Measurements from ENCODE around the gene PAN3.

PAN3 gene

GRCh38 chr13:28220166-28220565 lies 81.8 kb downstream of the PAN3 start:
- peak; percentile 2 for DNase-seq

DNA sequence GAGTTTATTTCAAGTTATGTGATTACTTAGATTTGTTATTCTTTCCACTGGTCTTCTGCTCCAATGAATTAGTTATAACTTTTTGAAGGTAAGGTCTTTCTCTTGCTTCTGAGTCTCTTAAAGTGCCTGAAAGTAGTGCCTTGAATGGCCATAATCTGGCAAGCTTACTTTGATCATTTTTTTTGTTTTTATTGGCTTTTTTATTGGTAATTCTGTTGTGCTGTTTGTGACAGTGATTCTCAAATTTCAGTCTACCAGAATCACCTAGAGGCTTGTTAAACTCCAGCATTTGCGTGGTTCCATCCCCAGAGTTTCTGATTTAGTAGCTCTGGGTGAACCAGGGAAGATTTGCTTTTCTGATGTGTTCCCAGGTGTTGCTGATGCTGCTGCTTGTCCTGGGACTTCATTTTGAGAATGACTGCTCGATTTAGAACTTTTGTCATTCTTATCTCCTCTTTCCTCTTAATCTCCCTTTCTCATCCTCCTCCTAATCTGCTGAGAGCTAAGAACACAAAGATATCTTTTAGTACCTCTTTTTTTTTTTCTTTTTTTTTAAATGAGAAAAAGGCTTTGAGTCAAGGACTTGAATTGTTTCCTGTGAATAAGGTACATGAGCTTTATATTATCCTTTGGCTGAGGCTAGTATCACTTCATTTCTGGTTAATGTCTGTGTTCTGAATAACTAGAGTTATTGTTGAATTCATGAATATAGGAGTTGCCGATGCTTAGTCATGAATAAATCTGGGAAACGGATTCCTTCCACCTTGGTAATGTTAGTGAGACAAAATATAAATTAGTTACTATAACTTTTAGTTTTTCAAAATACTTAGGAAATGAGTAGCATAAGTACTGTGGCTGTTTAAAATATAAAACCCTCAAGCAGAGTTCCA lies 91.4 kb downstream of the PAN3 start:
- no peak for DNase-seq

DNA sequence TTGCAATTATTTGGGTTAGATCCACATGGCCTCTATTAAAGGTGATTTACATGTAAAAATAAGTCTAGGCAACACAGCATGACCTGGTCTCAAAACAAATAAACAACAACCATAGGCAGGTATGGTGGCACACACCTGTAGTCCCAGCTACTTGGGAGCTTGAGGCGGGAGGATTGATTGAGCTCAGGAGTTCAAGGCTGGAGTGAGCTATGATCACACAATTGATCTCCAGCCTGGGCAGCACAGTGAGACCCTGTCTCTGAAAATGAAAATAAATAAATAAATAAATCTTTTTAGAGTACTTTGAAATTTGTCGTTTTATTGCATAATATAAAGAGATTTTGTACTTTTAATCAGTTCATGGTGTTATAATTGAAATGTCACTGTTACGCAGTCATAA lies 93.3 kb downstream of the PAN3 start:
- no peak for DNase-seq

GRCh38 chr13:28237944-28238343 lies 99.6 kb downstream of the PAN3 start:
- no peak for DNase-seq

DNA sequence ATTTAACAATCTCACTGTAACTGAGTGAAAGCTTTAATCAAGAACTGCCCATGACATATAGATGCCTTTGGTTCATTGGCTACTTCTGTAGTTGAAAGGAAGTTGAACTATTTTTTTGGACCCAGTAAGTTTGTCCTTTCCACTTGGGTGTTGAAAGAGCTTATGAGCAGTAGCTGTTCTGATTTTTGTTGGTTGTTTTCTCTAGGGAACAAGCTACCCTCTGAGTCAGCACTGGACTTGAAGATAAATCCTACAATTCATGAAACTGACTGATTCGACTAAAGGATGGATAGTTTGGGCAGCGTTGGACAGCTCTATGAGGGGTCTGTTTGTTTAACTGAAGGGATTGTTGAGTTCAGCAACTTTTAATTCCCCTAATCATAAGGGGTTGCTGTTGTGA lies 101.0 kb downstream of the PAN3 start:
- no peak for DNase-seq

DNA sequence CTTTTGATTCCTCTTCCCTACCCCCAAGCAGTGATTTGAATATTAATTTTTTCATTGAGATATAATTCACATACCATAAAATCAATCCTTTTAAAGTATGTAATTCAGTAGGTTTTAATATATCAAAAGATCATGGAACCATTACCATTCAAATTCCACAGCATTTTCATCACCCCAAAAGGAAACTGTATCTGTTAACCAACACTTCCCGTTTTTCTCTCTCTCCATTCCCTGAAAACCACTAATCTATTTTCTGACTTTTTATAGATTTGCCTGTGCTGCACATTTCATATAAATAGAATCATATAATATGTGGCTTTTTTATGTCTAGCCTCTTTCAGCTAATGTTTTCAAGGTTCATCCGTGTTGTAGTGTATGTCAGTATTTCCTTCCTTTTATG lies 107.1 kb downstream of the PAN3 start:
- DNase-seq, result no peak

DNA sequence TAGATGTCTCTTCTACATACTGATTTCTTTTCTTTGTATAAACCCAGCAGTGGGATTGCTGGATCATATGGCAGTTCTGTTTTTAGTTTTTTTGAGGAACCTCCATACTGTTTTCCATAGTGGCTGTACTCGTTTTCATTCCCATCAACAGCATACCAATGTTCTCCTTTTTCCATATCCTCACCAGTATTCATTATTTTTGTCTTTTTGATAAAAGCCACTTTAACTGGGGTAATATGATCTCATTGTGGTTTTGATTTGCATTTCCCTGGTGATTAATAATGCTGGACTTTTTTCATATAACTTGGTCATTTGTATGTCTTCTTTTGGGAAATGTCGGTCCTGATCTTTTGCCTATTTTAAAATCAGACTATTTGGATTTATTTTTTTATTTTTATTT lies 108.5 kb downstream of the PAN3 start:
- no peak for DNase-seq

DNA sequence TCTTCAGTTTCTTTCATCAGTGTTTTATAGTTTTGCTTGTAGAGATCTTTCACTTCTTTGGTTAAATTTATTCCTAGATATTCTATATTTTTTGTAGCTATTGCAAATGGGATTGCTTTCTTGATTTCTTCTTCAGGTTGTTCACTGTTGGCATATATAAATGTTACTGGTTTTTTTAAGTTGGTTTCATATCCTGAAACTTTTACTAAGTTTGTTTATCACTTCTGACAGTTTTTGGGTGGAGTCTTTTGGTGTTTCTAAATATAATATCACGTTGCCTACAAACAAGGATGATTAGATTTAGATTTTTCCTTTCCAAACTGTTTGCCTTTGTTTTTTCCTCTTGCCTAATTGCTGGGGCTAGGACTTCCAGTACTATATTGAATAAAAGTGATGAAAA lies 109.7 kb downstream of the PAN3 start:
- no peak for DNase-seq

DNA sequence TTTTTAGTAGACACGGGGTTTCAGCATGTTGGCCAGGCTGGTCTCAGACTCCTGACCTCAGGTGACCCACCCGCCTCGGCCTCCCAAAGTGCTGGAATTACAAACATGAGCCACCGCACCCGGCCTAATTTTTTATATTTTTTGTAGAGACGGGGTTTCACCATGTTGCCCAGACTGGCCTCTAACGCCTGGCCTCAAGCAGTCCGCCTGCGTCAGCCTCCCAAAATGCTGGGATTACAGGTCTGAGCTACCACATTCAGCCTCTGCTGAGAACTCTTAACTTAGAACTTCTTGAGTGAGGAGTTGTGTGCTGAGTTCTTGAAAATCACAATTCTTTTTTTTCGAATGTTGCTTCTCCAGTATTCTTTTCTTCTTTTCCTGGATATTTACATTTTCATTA lies 112.2 kb downstream of the PAN3 start:
- DNase-seq, result no peak

DNA sequence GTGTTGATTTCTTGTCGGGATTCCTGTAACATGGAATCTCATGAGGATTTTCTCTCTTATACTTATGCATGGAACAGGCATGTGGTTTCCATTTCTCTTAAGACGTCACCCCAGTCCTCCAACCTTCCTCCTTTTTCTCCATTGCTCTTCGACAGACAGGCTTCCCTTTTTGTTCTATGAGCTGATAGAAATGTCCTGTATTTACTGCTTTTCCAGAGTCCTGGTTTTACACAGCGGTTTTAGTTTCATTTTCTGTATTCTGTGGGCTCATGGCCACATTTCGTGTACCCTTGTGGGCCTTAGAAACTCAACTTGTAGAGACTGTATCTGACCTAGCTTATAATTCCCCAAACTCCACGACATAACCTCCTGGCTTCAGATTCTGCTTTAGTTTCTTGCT lies 113.1 kb downstream of the PAN3 start:
- no peak for DNase-seq

GRCh38 chr13:28252547-28252946 lies 114.2 kb downstream of the PAN3 start:
- DNase-seq, result no peak

GRCh38 chr13:28257305-28257704 lies 119.0 kb downstream of the PAN3 start:
- no peak for DNase-seq

- DNase-seq, result no peak
These were observed 120.1 kb downstream of the PAN3 start for GRCh38 chr13:28258417-28258816.

DNA sequence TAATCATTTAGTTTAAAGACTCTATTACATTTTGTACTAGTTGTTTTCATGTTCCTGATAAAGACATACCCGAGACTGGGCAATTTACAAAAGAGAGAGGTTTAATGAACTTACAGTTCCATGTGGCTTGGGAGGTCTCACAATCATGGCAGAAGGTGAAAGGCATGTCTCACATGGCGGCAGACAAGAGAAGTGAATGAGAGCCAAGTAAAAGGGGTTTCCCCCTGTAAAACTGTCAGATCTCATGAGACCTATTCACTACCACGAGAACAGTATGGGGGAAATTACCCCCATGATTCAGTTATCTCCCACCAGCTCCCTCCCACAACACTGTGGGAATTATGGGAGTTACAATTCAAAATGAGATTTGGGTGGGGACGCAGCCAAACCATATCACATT lies 129.2 kb downstream of the PAN3 start:
- no peak for DNase-seq

- DNase-seq, result no peak
These were observed 130.5 kb downstream of the PAN3 start for GRCh38 chr13:28268800-28269223.

- DNase-seq, result peak; percentile 7
These were observed 132.9 kb downstream of the PAN3 start for GRCh38 chr13:28271056-28271840.

DNA sequence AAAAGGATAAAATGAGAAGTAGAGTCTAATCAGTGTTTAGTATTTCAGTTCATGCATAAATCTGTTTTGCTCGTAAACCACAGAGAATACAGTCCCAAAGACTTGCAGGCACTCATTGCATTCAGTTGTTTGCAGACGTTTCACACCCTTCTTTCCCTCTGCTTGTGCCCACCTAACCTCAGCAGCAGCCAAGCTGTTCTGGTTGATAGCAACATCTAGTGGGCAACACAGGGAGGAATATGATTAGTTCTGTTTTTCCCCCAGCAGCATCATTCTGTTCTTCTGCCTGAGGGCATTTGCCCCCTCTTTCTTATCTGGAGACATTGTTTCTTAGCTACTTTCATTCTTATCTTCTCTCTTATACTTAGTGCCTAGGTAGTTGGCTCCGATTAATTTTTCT lies 135.6 kb downstream of the PAN3 start:
- DNase-seq, result no peak

- DNase-seq, result no peak
These were observed 144.1 kb downstream of the PAN3 start for GRCh38 chr13:28282451-28282850.

DNA sequence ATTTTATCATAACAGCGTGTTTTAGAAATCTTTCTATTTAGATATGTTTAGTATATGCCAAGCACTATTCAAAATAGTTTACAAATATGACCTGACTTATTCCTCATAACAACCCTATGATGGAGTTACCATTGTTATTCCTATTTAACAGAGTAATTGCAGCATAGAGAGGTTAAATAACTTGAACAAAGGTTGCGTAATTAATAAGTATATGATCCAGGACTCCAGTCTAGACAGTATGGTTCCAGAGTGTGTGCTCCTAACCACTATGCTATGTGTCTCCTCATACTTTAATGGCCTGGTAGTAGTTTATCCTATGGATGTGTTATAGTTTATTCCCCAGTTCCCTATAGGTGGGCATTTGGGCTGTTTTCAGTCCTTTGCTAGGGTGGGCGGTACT lies 145.3 kb downstream of the PAN3 start:
- no peak for DNase-seq

DNA sequence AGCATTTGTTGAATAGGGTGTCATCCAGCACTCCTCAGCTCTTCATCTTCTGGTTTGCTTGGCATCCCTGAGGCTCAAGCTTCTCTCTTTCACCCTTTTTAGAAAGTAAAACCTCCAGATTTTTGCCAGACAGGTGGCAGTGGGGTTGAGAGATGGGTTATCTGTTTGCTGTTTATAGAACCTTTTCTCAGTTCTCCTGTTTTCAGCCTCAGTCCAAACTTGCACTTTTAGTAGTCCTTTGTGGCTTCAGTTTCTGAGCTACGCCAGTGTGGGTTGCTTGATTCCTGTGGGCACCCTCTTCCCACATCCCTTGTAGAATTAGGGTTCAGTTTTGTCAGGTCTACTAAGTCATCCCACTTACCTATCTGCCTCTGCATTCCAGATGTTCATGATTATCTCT lies 147.9 kb downstream of the PAN3 start:
- DNase-seq, result no peak

DNA sequence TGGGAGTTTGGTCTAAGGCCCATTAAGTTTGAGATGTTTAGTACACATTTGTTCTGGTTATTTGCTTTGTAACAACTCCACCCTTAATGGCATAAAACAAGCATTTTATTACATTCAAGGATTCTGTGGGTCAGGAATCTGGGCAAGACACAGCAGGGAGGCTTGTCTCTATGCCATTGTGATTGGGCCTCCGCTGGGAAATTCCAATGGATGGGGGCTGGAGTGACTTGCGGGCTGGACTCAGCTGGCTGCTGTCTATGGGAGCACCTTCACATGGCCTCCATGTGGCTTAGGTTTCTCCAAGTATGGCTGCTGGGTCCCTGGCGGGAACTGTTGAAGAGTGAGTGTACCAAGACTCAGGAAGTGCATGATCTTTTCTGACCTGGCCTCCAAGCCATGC lies 159.0 kb downstream of the PAN3 start:
- DNase-seq, result no peak

- no peak for DNase-seq
These were observed 161.6 kb downstream of the PAN3 start for GRCh38 chr13:28299916-28300315.

- DNase-seq, result no peak
These were observed 163.5 kb downstream of the PAN3 start for GRCh38 chr13:28301839-28302238.

GRCh38 chr13:28306325-28306724 lies 168.0 kb downstream of the PAN3 start:
- DNase-seq, result no peak

All from HCEC 1CT (cell line).